HG03139 (cell line): Measurements from ENCODE around the gene UBE2D1.
"Not testable (repeated sequence)": the region's sequence is repeated elsewhere in the genome, so short reads cannot be mapped to it uniquely, and the experiment has no call there.

Source experiments
- ATAC-seq: cut with Tn5 transposase; IDR thresholded peaks from one replicate; pipeline ENCODE4 v1.9.1; 2021; ENCODE audit not compliant: unreplicated experiment

Gene UBE2D1

GRCh38 chr10:58373442-58373827 is 38.6 kb downstream of the UBE2D1 start:
- no peak for ATAC-seq

GRCh38 chr10:58382489-58382995 is 47.7 kb downstream of the UBE2D1 start:
- ATAC-seq, result no peak

GRCh38 chr10:58384095-58384494 is 49.3 kb downstream of the UBE2D1 start:
- ATAC-seq, result peak; percentile 66

- peak; percentile 1 for ATAC-seq
Measured at GRCh38 chr10:58384544-58384998, 49.8 kb downstream of the UBE2D1 start.

- ATAC-seq, result peak; percentile 85
Measured at GRCh38 chr10:58384999-58385783, 50.4 kb downstream of the UBE2D1 start, which contains the start of gene TFAM. TSS of gene TFAM (plus strand) at chr10:58385410. CDS start at chr10:58385548, 138 bp downstream.

- ATAC-seq, result peak; percentile 4
Measured at GRCh38 chr10:58385784-58386112, 50.9 kb downstream of the UBE2D1 start.

- no peak for ATAC-seq
Measured at GRCh38 chr10:58389024-58389423, 54.2 kb downstream of the UBE2D1 start.

GRCh38 chr10:58393317-58393716 is 58.5 kb downstream of the UBE2D1 start:
- no peak for ATAC-seq

GRCh38 chr10:58394471-58394870 is 59.7 kb downstream of the UBE2D1 start:
- ATAC-seq, result no peak

GRCh38 chr10:58396057-58396456 is 61.3 kb downstream of the UBE2D1 start:
- ATAC-seq, result no peak

- no peak for ATAC-seq
Measured at GRCh38 chr10:58397830-58398229, 63.0 kb downstream of the UBE2D1 start.

GRCh38 chr10:58399410-58399809 is 64.6 kb downstream of the UBE2D1 start:
- no peak for ATAC-seq

- no peak for ATAC-seq
Measured at GRCh38 chr10:58400609-58401008, 65.8 kb downstream of the UBE2D1 start.

GRCh38 chr10:58404001-58404400 is 69.2 kb downstream of the UBE2D1 start:
- ATAC-seq, result no peak

GRCh38 chr10:58409956-58410610 is 75.3 kb downstream of the UBE2D1 start:
- no peak for ATAC-seq

- no peak for ATAC-seq
Measured at GRCh38 chr10:58412502-58412961, 77.7 kb downstream of the UBE2D1 start.

- ATAC-seq, result no peak
Measured at GRCh38 chr10:58414270-58415041, 79.7 kb downstream of the UBE2D1 start.

- no peak for ATAC-seq
Measured at GRCh38 chr10:58415757-58416156, 81.0 kb downstream of the UBE2D1 start.

GRCh38 chr10:58417902-58418301 is 83.1 kb downstream of the UBE2D1 start:
- ATAC-seq, result not testable (repeated sequence)
